Thyroid gland (tissue), 4 donors: ENCODE measurements around the gene FGR. TPM values are rescaled to one million over a fixed set of nuclear protein-coding genes. Genes with fewer than 3 reads are reported as not detected.

Experiments used
- DNase-seq, 2 donors: peaks; one replicate each; pipeline ENCODE4 v3.0.0-alpha.2; 2019
- H3K27ac ChIP-seq, 3 donors: fragments of 200-600 bp; sonication (generic); 1 replicate in 2 of 3; 2 replicates in 1 of 3; pipeline ENCODE4 v1.5.1; 2016 to 2019; ENCODE audit warnings: mild to moderate bottlenecking in 1 of 3, moderate library complexity in 1 of 3
- H3K27me3 ChIP-seq: fragments of 200-600 bp; sonication (generic); one replicate; pipeline ENCODE4 v1.5.1; 2019
- H3K36me3 ChIP-seq, 2 donors: fragments of 200-600 bp; sonication (generic); one replicate each; pipeline ENCODE4 v1.5.1; 2016 to 2019
- H3K4me1 ChIP-seq, 2 donors: fragments of 200-600 bp; sonication (generic); one replicate each; pipeline ENCODE4 v1.5.1; 2017 to 2019
- H3K4me3 ChIP-seq, 3 donors: fragments of 200-600 bp; sonication (generic); replicated peaks in 1 of 3; 1 replicate in 2 of 3; 2 replicates in 1 of 3; pipeline ENCODE4 v1.5.1; 2016; ENCODE audit warnings: mild to moderate bottlenecking in 1 of 3
- H3K9me3 ChIP-seq: fragments of 200-600 bp; sonication (generic); one replicate; pipeline ENCODE4 v1.5.1; 2017
- CTCF ChIP-seq, 6 experiments: fragments of 200-600 bp in 3 of 6; fragments of 450-650 bp in 3 of 6; sonication (generic) in 3 of 6; IDR thresholded peaks; one replicate each; pipeline ENCODE4 v1.5.1; 2016 to 2019; ENCODE audit warnings: antibody characterized with exemption in 6 of 6, mild to moderate bottlenecking in 2 of 6, inconsistent platforms in 1 of 6, moderate library complexity in 1 of 6
- POLR2A ChIP-seq, 2 donors: fragments of 450-650 bp; IDR thresholded peaks; one replicate each; pipeline ENCODE4 v1.6.1; 2017; ENCODE audit warnings: antibody characterized with exemption in 2 of 2, mild to moderate bottlenecking in 2 of 2, moderate library complexity in 1 of 2
- WGBS, 2 donors: methylation state at CpG; one replicate each; pipeline ENCODE4 v1.1.5; 2017; 5-methylcytosine and 5-hydroxymethylcytosine counted together
- intact Hi-C: fragments of 100-400 bp; cut with DNase I; formaldehyde crosslinking; loops from one replicate; pipeline ENCODE4 v1.15.1; 2023
- total RNA-seq, 4 donors: library from RNA; depleted of rRNA; stranded (reverse); fragments of >200 nt; gene quantifications; one replicate each; pipeline ENCODE4 v1.2.3, GENCODE V29; 2016

Gene FGR
- total RNA-seq, 4 donors from 2014 or later: 4.6 to 7.1 (median 6.4) TPM

- no peak for DNase-seq
- Histone ChIP-seq H3K27me3 (no peaks in the 10 kb centered on the region), H3K36me3 (no peaks in the 10 kb centered on the region), H3K4me1 (no peaks in the 10 kb centered on the region), H3K4me3 (no peak overlapping the region), H3K9me3 (no peaks in the 10 kb centered on the region), H3K27ac (no peak overlapping the region)
- intact Hi-C loops: no loop called here
- WGBS, 2 donors: 75% methylated on average over 1 of the region's 1 CpG
- TF ChIP-seq CTCF (IDR thresholded peaks at IDR 0.05): no peak
- no peak for TF ChIP-seq POLR2A (IDR thresholded peaks at IDR 0.05)
These were observed 15.2 kb upstream of the FGR start for GRCh38 chr1:27650171-27650538.

- Histone ChIP-seq H3K36me3 (no peaks in the 10 kb centered on the region), H3K27me3 (no peaks in the 10 kb centered on the region), H3K4me3 (no peak overlapping the region), H3K4me1 (no peaks in the 10 kb centered on the region), H3K27ac (no peak overlapping the region), H3K9me3 (no peaks in the 10 kb centered on the region)
- no peak for DNase-seq
- no peak for TF ChIP-seq CTCF (IDR thresholded peaks at IDR 0.05)
- no peak for TF ChIP-seq POLR2A (IDR thresholded peaks at IDR 0.05)
- intact Hi-C loops: no loop called here
- 94 to 95% methylated on average over 11 of the region's 11 CpGs for WGBS, 2 donors
These were observed 14.3 kb upstream of the FGR start for GRCh38 chr1:27649306-27649635.

GRCh38 chr1:27648602-27649305 is 13.8 kb upstream of the FGR start:
- intact Hi-C loops: no loop called here
- Histone ChIP-seq H3K4me1 (peaks cover 0 to 2% of the 10 kb centered on the region in 2 donors), H3K36me3 (no peaks in the 10 kb centered on the region), H3K9me3 (no peaks in the 10 kb centered on the region), H3K4me3 (no peak overlapping the region), H3K27ac (no peak overlapping the region), H3K27me3 (no peaks in the 10 kb centered on the region)
- no peak for TF ChIP-seq POLR2A (IDR thresholded peaks at IDR 0.05)
- TF ChIP-seq CTCF (IDR thresholded peaks at IDR 0.05): no peak
- DNase-seq: no peak
- 76 to 93% methylated on average over 4 to 6 of the region's 6 CpGs for WGBS, 2 donors

- Histone ChIP-seq H3K27me3 (no peaks in the 10 kb centered on the region), H3K9me3 (no peaks in the 10 kb centered on the region), H3K27ac (no peak overlapping the region), H3K4me3 (no peak overlapping the region), H3K36me3 (no peaks in the 10 kb centered on the region), H3K4me1 (peaks cover 0 to 4% of the 10 kb centered on the region in 2 donors)
- intact Hi-C loops: no loop called here
- TF ChIP-seq CTCF (IDR thresholded peaks at IDR 0.05): no peak
- no peak for TF ChIP-seq POLR2A (IDR thresholded peaks at IDR 0.05)
- no peak for DNase-seq
- WGBS, 2 donors: 97 to 99% methylated on average over 5 of the region's 5 CpGs
These were observed 12.3 kb upstream of the FGR start for GRCh38 chr1:27647328-27647727.

DNA sequence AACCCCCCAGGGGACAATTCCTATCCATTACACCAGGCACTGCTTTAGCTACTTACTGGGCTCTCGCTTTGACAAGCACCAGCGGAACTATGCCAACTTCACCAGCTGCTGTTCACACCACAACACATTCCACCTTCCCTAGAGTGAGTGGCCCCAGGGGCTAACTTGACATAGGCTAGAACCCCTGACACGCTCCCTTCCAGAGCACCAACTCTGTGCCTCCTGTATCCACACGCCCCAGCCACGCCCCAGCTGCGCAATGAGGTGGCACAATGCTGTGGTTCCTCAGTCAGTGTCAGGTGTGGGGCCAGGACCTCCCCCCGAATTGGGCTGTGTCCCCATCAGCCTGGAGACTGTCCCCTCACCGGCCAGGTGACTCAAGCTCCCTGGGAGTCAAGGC is 11.7 kb upstream of the FGR start:
- Histone ChIP-seq H3K4me1 (peaks cover 0 to 4% of the 10 kb centered on the region in 2 donors), H3K9me3 (no peaks in the 10 kb centered on the region), H3K36me3 (no peaks in the 10 kb centered on the region), H3K27me3 (no peaks in the 10 kb centered on the region), H3K27ac (no peak overlapping the region), H3K4me3 (no peak overlapping the region)
- DNase-seq: no peak
- TF ChIP-seq POLR2A (IDR thresholded peaks at IDR 0.05): no peak
- no peak for TF ChIP-seq CTCF (IDR thresholded peaks at IDR 0.05)
- WGBS, 2 donors: 64 to 86% methylated on average over 3 to 8 of the region's 8 CpGs
- intact Hi-C loops: no loop called here
